ENCODE measurements around the gene PACSIN1.

The PACSIN1 gene, protein sequence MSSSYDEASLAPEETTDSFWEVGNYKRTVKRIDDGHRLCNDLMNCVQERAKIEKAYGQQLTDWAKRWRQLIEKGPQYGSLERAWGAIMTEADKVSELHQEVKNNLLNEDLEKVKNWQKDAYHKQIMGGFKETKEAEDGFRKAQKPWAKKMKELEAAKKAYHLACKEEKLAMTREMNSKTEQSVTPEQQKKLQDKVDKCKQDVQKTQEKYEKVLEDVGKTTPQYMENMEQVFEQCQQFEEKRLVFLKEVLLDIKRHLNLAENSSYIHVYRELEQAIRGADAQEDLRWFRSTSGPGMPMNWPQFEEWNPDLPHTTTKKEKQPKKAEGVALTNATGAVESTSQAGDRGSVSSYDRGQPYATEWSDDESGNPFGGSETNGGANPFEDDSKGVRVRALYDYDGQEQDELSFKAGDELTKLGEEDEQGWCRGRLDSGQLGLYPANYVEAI

DNA sequence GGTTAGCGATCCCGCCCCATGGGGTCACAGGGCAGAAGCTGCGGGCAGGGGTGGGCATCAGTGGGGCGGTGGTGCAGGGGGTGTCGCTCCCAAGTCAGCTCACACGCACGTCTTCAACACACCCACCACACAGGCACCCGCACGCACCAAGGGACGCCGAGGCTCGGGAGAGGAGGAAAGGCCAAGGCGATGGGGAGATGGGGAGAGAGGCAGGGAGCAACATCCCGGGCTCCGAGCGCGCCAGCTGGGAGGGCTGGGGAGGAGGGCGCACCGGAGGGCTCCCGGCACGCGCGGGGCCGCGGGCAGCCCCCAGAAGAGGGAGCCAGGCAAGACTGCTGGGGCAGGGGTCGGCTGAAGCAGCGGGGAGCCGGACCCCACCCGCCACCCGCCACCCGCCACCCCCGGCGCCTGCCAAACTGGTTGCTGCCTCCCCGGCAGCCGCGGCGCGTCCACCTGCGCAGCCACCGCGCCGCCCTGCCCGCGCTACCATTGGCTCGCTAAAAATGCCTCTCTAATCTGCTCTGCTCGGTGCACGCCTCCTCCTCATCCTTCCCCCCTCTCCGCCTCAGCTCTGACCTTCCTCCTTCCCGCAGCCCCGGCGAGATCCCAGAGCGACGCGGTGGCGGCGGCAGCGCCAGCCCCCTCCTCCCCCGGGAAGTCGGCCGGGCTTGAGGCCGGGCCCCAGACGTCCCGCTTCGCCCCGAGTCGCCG, at the start of gene PACSIN1:
Gene PACSIN1, plus strand, starts transcription at position 546 of the 711 bp plus-strand sequence. CDS start 60,230 bp downstream, outside the sequence.
- DNase-seq = peak; percentile 12

DNA sequence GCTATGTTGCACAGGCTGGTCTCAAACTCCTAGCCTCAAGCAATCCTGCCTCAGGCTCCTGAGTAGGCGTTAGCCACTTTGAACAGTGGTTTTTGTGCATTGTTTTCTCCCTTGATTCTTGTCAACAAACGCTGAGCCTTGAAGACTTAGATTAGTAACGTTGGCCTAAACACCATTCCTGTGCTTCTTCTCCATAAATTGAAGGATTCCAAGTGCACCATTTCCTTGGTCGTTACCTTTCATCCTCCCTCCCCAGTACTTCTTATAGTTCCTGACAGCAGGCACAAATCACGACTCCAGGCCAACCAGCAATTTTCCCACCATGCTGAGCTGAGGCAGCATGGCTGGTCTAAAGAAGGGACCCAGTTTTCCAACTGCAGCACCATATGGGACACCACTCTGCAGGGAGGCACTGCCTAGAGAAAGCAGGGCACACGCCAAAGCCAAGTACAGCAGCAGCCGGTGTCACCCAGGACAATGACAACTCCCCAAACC, 49.0 kb upstream of the PACSIN1 start:
- no peak for DNase-seq

DNA sequence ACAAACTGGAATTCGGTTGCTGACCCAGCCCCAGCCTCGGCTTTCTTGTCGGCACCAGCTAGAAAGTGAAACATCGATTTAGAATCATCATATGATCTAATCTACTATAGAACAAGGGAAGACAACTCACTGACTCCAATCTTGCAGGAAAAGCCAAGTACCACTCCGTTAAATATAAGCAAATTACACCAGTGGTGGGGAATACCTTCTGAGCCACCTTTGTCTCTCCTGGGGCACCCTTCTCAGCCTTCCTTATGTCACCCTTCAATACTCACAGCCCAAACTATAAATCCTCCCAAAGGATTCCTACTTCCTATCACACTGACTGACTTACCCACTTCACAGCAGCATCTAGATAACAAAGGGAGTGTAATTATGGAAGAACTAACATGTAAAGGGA, 47.5 kb upstream of the PACSIN1 start:
- DNase-seq = no peak

DNA sequence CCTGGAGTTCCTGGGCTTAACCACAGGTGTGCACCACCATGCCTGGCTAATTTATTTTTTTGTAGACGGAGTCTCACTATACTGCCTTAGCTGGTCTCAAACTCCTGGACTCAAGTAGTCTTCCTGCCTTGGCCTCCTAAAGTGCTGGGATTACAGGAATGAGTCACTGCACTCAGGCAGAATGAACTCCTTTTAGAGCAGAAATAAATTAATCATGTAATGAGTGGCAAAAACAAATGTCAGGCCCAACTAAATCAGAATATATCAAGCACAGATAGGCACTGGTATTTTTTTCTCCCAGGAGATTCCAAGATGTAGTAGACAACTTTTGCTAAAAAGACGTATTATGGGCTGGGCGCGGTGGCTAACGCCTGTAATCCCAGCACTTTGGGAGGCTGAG, 42.6 kb upstream of the PACSIN1 start:
- DNase-seq = no peak

DNA sequence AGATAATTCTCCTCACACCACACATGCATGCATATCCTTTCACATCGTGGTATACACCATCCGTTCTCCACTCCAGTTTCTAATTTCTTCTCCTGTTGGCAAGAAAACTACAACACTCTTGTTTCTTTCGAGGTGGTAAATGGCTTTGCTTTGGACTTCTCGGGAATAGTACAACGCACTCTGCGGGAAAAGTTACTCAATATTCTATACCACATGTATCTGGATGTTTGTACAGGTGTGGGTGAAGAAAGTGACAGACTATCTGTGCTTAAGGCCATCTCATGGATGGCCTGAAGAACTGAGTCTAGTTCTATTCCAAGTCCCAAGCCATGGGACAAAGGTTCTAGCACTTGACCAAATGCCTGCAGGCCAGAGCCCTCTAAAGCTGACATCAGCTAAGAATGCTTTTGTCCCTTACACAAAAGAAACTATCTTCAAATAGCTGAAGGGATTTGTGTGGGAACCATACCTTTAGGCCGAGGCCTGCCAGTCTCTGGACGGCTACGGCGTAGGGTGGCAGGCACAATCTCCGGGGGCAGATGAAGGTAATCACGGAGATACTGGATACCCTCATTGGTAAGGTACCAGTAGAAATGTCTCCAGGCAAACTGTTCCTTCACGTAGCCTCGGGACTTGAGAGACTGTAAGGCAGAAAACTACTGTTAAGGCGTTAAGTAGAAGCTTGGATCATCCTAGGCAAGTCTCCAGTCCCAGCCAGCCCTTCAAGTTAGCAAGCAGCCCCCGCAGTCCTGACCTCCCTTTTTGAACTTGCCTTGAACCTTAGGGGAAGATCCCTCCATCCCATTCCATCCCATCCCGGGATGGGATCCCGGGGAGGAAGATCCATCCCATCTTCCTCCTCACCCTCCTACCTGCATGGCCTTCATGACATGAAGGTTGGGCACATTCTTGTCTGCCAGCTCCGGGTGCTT, 41.4 kb upstream of the PACSIN1 start:
- no peak for DNase-seq

DNA sequence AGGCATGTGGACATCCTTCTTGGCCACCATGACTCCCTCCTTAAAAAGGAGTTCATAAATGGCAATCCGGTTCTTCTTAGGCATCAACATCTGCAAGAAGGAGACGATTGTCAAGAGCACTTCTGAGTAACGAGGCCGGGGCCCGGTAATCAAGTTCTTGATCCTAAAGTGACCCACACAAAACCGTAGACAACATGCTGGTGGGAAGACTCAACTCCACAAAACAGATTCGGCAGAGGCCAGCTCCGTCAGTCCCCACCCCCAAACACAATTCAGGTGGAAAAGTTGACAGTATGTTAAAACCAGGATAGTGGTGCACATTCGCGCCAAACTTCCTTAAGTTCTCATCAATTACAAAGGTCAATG, 40.8 kb upstream of the PACSIN1 start:
- no peak for DNase-seq

DNA sequence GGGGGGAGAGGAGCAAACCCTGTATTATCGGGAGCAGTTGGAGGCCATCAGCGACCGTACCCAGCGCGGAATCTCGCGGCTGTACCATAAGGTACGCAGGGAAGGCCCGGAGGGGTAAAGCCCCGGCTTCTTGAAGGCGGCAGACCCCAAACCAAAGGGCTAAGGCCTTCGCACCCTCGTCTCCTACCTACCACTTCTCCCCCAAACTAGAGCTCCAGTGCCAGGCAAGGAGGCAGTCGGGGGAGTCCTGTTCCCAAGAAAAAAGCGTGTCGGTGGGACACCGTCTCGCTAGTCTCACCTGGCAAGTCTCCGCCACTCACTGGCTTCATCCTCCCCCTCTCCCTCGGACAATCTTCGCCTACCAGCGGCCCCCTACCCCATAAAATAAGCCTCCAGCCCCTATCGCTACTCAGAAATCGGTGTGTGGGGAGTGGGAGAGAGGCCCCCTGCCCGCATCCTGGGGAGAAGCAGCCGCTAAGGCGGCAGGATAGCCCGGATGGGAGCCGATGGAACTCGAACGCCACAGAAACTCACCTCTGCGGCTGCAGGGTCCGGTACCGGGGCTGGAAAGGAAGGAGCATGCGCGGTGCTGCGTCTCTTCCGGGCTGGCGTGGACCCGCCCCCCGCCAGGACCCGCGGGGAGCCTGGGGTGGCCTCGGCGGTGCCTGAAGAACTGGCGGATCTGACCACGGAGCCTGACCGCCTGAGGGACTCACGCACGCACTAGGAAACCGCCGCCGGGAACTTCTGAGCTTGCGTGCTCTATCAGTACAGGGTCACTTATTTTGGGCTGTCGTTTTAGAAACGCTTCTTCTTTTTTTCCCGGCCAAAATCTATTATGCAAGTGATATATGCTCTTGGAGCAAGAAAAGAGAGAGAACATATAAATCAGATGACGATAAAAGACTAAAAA, 40.1 kb upstream of the PACSIN1 start, which contains the start of gene RPS10:
Gene RPS10, minus strand, starts transcription at position 572 of the 913 bp plus-strand sequence. CDS start 848 bp downstream, outside the sequence.
- DNase-seq = peak; percentile 92

DNA sequence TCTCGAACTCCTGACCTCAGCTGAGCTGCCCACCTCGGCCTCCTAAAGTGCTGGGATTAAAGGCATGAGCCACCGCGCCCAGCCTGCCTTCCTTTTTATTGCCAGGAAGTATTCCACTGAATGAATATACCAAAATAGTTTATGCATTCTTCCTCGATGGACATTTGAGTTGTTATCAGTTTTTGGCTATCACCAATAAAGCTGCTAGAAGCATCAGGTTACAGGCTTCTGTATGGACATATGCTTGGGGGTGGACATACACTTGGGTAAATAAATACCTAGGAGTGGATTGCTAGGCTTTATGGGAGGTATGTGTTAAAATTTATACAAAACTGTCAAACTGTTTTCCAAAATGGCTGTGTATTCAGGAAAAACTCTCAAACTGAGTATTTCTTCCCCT, 30.0 kb upstream of the PACSIN1 start:
- no peak for DNase-seq

DNA sequence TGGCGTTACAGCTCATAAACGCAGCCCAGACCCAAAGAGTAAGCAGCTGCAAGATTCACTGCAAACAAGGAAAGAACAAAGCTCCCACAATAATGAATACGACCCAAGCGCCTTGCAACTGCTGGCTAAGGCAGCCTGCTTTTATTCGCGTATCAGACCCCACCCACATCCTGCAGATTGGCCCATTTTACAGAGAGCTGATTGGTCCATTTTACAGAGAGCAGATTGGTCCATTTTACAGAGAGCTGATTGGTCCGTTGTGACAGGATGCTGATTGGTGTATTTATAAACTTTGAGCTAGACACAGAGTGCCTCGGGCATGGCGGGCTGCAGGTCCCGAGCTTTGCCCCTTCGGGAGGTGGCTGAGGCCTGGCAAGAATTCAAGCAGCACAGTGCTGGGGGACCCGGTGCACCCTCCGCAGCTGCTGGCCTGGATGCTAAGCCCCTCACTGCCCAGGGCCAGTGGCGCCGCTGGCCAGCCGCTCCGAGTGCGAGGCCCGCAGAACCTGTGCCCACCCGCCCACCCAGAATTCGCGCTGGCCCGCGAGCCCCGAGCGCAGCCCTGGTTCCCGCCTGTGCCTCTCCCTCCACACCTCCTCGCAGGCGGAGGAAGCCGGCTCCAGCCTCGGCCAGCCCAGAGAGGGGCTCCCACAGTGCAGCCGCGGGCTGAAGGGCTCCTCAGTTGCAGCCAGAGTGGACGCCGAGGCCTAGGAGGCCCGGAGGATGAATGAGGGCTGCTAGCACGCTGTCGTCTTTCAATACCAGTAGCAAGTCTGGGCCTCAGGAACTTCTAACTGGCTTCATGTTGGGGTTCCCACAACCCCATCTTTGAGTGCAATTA, 28.9 kb upstream of the PACSIN1 start:
- DNase-seq = no peak

DNA sequence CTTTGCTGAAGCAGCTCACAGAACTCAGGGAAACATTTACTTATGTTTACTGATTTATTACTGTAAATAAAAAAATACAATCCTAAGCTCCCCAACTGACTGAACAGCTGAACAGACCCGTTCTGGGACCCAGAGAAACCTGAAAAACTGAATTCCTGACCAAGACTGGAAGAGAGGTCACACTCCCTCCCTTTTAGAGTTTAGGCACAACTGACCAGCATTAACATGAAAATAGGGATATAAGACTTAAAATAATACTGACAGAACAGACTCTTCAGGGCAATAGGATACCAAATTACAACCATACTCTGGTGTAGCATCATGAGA, 28.3 kb upstream of the PACSIN1 start:
- no peak for DNase-seq

DNA sequence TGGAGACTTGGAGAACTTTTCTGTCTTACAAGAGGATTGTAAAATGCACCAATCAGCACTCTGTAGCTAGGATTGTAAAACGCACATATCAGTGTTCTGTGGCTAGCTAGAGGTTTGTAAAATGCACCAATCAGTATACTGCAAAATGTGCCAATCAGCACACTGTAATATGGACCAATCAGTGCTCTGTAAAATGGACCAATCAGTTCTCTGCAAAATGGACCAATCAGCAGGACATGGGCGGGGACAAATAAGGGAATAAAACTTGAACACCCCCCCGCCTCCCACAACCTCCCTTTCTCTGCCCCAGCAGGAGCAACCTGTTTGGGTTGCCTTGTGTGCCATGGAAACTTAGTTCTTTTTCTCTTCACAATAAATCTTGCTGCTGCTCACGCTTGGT, 27.2 kb upstream of the PACSIN1 start:
- DNase-seq = no peak

DNA sequence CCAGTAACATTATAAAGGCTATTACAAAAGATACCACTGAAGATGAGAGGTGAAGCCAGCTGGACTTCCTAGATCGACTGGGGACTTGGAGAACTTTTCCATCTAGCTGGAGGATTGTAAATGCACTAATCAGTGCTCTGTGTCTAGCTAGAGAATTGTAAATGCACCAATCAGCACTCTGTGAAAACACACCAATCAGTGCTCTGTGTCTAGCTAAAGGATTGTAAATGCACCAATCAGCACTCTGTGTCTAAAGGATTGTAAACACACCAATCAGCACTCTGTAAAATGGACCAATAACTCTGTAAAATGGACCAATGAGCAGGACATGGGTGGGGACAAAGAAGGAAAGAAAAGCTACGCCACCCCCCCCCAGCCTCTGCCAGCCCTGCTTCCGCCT, 26.4 kb upstream of the PACSIN1 start:
- no peak for DNase-seq

DNA sequence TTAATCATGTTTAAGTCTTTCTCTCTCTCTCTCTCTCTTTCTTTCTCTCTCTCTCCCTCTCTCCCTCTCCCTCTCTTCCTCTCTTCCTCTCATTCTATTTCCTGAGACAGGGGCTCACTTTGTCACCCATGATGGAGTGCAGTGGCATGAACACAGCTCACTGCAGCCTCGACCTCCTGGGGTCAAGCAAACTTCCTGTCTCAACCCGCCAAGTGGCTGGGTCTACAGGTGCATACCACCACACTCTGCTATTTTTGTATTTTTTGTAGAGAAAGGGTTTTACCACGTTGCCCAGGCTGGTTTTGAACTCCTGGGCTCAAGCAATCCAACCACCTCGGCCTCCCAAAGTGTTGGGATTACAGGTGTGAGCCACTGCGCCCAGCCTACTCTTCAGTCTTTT, 24.4 kb upstream of the PACSIN1 start:
- no peak for DNase-seq

DNA sequence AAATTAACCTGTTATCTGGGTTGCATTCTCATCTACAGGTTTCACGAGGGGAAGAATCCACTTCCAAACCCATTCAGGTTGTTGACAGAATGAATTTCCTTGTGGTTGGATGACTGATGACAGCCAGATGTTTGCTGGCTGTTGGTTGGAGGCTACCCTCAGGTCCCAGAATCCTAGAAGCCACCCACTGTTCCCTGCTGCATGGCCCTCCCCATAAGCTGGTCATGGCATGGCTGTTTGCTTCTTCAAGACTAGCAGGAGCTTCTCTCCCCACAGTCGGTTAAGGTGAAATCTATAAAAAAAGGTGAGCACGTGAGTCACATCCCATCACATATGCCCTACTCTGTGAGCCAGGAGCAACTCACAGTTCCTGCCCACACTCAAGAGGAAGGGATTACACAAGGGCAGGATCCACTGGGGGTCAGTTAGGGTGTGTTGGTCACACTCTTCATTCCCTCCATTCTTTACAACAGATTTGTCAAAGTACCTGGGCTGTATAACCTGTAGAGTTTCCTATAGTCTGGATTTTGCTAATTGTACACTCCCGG, 20.5 kb upstream of the PACSIN1 start:
- DNase-seq = no peak

DNA sequence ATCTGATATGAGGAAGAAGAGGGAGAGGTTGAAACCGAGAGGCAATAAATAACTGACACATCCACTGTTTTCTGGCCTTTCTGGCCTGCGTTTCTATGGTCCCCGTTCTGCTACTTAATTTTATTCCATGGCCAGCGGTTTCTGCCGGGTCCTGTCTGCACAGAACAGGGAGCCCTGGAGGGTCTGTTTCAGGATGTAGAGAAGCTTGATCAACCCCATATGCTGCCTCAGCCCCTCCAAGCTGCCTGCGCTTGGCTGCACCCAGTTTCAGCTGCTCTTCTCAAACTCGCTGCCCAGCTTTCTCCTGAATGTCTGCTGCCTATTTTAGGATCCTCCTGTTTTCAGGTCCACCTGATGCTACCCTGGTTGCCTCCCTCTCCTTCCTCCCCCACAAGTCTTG, 18.5 kb upstream of the PACSIN1 start:
- no peak for DNase-seq

DNA sequence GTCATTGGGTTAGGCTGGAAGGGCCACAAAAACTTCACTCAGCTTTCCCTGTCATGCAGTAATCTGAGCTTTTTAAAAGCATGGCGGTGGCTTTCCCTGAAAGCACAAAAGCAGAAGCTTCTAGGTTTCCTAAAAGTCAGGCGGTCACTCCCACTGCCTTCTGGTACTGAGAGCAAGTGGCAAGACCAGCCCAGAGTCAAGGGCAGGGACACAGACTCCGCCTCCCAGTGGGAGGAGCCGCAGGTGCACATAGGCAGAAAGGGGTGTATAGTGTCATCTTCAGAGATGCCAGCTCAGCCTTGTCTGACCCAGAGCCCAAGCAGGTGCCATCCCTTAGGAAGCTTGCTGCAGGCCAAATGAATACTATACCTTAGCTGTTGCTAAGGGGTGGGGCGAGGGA, 18.0 kb upstream of the PACSIN1 start:
- peak; percentile 82 for DNase-seq

DNA sequence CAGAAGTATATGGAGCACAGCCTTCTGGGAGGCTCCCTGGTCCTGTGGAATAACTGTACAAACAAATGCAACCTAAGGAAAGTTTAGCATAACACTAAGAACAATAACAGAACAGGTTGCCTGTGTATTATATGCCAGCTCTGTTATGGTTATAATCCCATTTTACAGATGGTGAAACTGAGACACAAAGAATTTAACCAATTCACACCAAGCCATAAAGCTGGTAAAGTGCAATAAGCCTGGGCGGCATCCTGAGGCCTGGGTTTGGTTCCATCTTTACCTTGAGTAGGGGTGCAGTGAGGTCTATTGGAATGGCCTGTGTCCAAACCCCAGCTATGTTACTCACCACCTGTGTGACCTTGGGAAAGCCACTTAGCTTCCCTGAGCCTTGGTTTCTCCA, 14.7 kb upstream of the PACSIN1 start:
- no peak for DNase-seq

DNA sequence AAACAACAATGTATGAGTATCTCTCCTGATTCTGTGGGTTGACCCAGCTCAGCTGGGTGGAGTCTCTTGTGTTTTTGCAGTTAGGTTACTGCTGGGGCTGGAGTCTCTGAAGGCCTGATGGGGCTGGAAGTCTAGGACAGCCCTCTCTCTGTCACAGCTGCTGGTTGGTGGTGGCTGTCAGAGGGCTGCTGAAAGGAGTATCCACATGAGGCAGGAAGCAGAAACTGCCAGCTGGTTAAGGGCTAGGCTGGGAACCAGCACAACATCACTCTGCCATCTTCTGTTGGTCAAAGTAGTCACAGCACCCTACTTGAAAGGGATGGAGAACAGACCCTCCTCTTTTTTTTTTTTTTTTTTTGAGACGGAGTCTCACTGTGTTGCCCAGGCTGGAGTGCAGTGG, 10.0 kb upstream of the PACSIN1 start:
- no peak for DNase-seq

DNA sequence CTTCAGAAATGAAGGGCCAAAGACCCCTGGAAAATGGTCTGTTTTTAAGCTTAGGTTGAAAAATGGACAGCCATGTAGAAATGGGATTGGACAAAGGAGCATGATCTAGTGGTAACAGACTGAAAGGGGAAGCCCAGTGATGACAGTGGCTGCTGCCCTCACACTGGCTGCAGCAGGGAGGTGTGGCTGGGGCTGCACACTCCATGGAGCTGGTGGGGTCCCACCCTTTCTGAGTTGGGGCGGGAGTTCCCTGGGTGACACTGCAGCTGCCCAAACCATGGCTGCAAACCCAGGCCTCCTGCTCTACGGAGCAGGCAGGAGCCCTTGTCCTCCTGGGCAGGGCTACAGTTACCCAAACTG, 8.5 kb upstream of the PACSIN1 start:
- DNase-seq = no peak
